Natural killer cell (primary cell): ENCODE data around the gene DENND1B. TPM values are rescaled to one million over a fixed set of nuclear protein-coding genes. Genes with fewer than 3 reads are reported as not detected.
A peak's percentile ranks its signal among the peaks of the same experiment; 100 is the strongest.

Experiments
- ATAC-seq, 3 donors: fragments of 150-1000 bp in 2 of 3; fragments of 200-7000 bp in 1 of 3; cut with Tn5 transposase; 1 replicate in 1 of 3; 2 replicates in 2 of 3; pipeline ENCODE4 v1.10.0; 2021; ENCODE audit warnings: mild to moderate bottlenecking in 2 of 3, moderate library complexity in 2 of 3
- DNase-seq, 2 donors: peaks; one replicate each; pipeline versions ENCODE4 v3.0.0 to v3.0.0-alpha.2; 2013 to 2021; ENCODE audit warnings: mixed read lengths in 1 of 2
- H3K27ac ChIP-seq: one replicate; pipeline ENCODE4 v1.5.1; 2013; ENCODE audit warnings: mild to moderate bottlenecking, low read length
- H3K27me3 ChIP-seq: one replicate; pipeline ENCODE4 v1.6.1; 2013; ENCODE audit warnings: low read length; ENCODE audit not compliant: control insufficient read depth, insufficient read depth
- H3K36me3 ChIP-seq: one replicate; pipeline ENCODE4 v1.6.1; 2013; ENCODE audit warnings: low read length; ENCODE audit not compliant: control insufficient read depth, insufficient read depth
- H3K4me1 ChIP-seq: one replicate; pipeline ENCODE4 v1.6.1; 2013; ENCODE audit warnings: low read length; ENCODE audit not compliant: control insufficient read depth, insufficient read depth
- H3K4me3 ChIP-seq: one replicate; pipeline ENCODE4 v1.5.1; 2013; ENCODE audit warnings: low read length
- H3K9me3 ChIP-seq: one replicate; pipeline ENCODE4 v1.6.1; 2013; ENCODE audit warnings: low read length; ENCODE audit not compliant: control insufficient read depth, insufficient read depth
- H3K27ac Mint-ChIP-seq, 2 donors: one replicate each; pipeline ENCODE4 v1.8.0; 2022; ENCODE audit warnings: mild to moderate bottlenecking in 2 of 2, mixed read lengths in 2 of 2, moderate library complexity in 1 of 2
- H3K27me3 Mint-ChIP-seq, 2 donors: one replicate each; pipeline ENCODE4 v1.8.0; 2022; ENCODE audit warnings: low read depth in 2 of 2, mixed read lengths in 2 of 2
- H3K36me3 Mint-ChIP-seq: one replicate; pipeline ENCODE4 v1.8.0; 2022; ENCODE audit warnings: mixed read lengths
- H3K4me1 Mint-ChIP-seq, 2 donors: one replicate each; pipeline ENCODE4 v1.8.0; 2022; ENCODE audit warnings: mixed read lengths in 2 of 2
- H3K4me3 Mint-ChIP-seq: one replicate; pipeline ENCODE4 v1.8.0; 2022; ENCODE audit warnings: mild to moderate bottlenecking, moderate library complexity, mixed read lengths
- H3K9me3 Mint-ChIP-seq, 2 donors: one replicate each; pipeline ENCODE4 v1.8.0; 2022; ENCODE audit warnings: mixed read lengths in 2 of 2
- WGBS: methylation state at CpG from one replicate; pipeline ENCODE4 v1.1.7; 2013; ENCODE audit warnings: missing lambda C conversion rate; ENCODE audit not compliant: insufficient coverage; 5-methylcytosine and 5-hydroxymethylcytosine counted together
- intact Hi-C: fragments of 100-400 bp; cut with micrococcal nuclease; formaldehyde crosslinking; loops from one replicate; pipeline ENCODE4 v1.14.2; 2022
- total RNA-seq, 4 donors: library from RNA; stranded (reverse); fragments of 120-200 nt in 1 of 4; gene quantifications; one replicate each; pipeline versions ENCODE4 v1.2.3 to v1.2.4, GENCODE V29; 2013 to 2022
- TF ChIP-seq, protein P1 (sequence below): fragments of 200-600 bp; IDR thresholded peaks from one replicate; pipeline ENCODE4 v1.8.0; 2022; ENCODE audit warnings: antibody characterized with exemption

The DENND1B gene
- total RNA-seq, 3 donors from 2014 or later (not counting 1 experiment from before 2014, with no cell fraction given) = 35.4 to 62.5 (median 37.5) TPM

GRCh38 chr1:197544553-197544952, 230.7 kb downstream of the DENND1B start:
- ATAC-seq (no peak), DNase-seq (no peak)
- H3K4me3 ChIP-seq = no peak overlapping the region
- WGBS = 86% methylated on average over 2 of the region's 2 CpGs
- no peak overlapping the region for H3K27ac Mint-ChIP-seq
- H3K4me1 ChIP-seq = no peaks in the 10 kb centered on the region
- no peaks in the 10 kb centered on the region for H3K36me3 Mint-ChIP-seq
- intact Hi-C loops = no loop called here
- no peak overlapping the region for H3K4me3 Mint-ChIP-seq
- H3K36me3 ChIP-seq = peaks cover 17% of the 10 kb centered on the region
- H3K4me1 Mint-ChIP-seq = no peaks in the 10 kb centered on the region
- H3K9me3 ChIP-seq = no peaks in the 10 kb centered on the region
- no peaks in the 10 kb centered on the region for H3K9me3 Mint-ChIP-seq
- H3K27me3 Mint-ChIP-seq = no peaks in the 10 kb centered on the region
- TF ChIP-seq, protein P1, sequence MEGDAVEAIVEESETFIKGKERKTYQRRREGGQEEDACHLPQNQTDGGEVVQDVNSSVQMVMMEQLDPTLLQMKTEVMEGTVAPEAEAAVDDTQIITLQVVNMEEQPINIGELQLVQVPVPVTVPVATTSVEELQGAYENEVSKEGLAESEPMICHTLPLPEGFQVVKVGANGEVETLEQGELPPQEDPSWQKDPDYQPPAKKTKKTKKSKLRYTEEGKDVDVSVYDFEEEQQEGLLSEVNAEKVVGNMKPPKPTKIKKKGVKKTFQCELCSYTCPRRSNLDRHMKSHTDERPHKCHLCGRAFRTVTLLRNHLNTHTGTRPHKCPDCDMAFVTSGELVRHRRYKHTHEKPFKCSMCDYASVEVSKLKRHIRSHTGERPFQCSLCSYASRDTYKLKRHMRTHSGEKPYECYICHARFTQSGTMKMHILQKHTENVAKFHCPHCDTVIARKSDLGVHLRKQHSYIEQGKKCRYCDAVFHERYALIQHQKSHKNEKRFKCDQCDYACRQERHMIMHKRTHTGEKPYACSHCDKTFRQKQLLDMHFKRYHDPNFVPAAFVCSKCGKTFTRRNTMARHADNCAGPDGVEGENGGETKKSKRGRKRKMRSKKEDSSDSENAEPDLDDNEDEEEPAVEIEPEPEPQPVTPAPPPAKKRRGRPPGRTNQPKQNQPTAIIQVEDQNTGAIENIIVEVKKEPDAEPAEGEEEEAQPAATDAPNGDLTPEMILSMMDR = no peak
- H3K27ac ChIP-seq = no peak overlapping the region
- H3K27me3 ChIP-seq = no peaks in the 10 kb centered on the region

DNA sequence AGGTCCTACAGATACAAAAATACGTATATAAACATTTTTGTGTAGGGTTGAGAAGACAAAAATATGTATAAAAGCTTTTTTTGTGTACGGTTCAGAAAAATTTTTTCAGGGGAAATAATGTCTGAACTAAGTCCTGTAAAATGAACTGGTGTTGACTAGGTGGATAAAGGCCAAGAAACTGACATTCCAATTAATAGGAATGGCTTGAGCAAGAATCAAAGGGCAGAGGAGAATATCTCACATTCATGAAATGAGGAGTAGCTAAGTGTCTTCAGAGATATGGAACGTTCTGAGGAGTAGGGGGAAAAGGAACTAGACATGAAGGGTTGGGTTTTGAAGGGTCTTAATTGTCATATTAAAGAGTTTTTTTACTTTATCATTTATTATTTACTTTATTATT, 231.2 kb downstream of the DENND1B start:
- no peak overlapping the region for H3K27ac Mint-ChIP-seq
- DNase-seq = no peak
- H3K4me3 Mint-ChIP-seq = no peak overlapping the region
- H3K36me3 Mint-ChIP-seq = no peaks in the 10 kb centered on the region
- TF ChIP-seq, protein P1 = no peak
- intact Hi-C loops = no loop called here
- no peak for ATAC-seq
- peaks cover 17% of the 10 kb centered on the region for H3K36me3 ChIP-seq
- no peak overlapping the region for H3K27ac ChIP-seq
- 97% methylated on average over 3 of the region's 3 CpGs for WGBS
- no peaks in the 10 kb centered on the region for H3K9me3 Mint-ChIP-seq
- H3K27me3 ChIP-seq = no peaks in the 10 kb centered on the region
- no peaks in the 10 kb centered on the region for H3K4me1 Mint-ChIP-seq
- H3K9me3 ChIP-seq = no peaks in the 10 kb centered on the region
- no peak overlapping the region for H3K4me3 ChIP-seq
- H3K27me3 Mint-ChIP-seq = no peaks in the 10 kb centered on the region
- no peaks in the 10 kb centered on the region for H3K4me1 ChIP-seq

DNA sequence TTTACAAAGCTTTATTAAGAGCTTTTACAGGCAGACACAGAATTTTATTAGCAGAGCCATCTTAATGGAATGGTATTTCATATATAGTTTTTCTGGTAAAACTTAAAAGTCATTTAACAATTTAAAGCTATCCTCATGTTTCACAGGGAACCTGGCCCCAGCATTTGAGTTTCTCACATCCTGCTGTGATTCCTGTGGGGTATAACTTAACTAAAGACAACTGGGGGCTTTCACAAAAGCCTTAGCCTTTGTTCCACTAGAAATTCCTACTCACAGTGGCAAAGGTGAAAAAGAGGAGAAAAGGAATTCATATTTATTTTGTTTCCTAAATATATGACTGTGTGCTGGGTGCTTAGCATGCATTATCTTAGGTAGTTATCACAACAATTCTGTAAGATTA, 233.9 kb downstream of the DENND1B start:
- H3K4me3 ChIP-seq = no peak overlapping the region
- H3K36me3 Mint-ChIP-seq = no peaks in the 10 kb centered on the region
- no peaks in the 10 kb centered on the region for H3K4me1 ChIP-seq
- no peak for DNase-seq
- H3K27ac ChIP-seq = no peak overlapping the region
- no peaks in the 10 kb centered on the region for H3K4me1 Mint-ChIP-seq
- TF ChIP-seq, protein P1 = no peak
- no peaks in the 10 kb centered on the region for H3K27me3 Mint-ChIP-seq
- no peaks in the 10 kb centered on the region for H3K9me3 ChIP-seq
- no peak overlapping the region for H3K27ac Mint-ChIP-seq
- H3K36me3 ChIP-seq = peaks cover 20% of the 10 kb centered on the region
- H3K27me3 ChIP-seq = no peaks in the 10 kb centered on the region
- H3K9me3 Mint-ChIP-seq = no peaks in the 10 kb centered on the region
- intact Hi-C loops = no loop called here
- no peak for ATAC-seq
- no peak overlapping the region for H3K4me3 Mint-ChIP-seq

DNA sequence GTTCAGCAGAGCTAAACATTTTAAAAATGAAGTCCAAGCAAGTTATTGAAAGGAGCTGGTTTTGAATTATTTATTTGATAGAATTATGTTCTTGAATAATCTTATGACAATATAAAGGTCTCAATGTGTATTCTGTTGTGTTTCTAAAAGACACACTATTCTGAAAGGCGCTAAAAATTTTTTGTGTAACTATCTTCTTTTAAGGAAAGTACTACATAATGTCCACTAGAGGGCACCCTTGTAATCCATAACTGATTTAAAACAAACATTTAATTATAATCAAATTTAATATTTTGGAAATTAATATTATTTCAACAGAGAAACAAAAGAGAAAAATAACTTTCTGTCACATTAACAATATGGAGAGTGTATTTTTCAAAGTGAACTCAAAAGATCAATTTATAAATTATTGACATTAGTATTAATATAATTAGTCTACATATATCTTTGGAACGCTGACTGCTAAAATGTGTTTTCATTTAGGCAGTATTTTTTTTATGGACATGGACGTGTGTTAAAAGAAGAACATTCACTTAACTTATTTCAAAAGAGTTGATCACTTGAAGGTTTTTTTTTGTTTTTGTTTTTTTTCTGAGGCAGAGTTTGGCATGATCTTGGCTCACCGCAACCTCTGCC, 248.4 kb downstream of the DENND1B start:
- H3K27me3 ChIP-seq = no peaks in the 10 kb centered on the region
- peak in 1 of 3 donors; percentile 55 for ATAC-seq
- H3K4me3 Mint-ChIP-seq = no peak overlapping the region
- H3K9me3 Mint-ChIP-seq = no peaks in the 10 kb centered on the region
- H3K4me3 ChIP-seq = no peak overlapping the region
- H3K36me3 ChIP-seq = no peaks in the 10 kb centered on the region
- DNase-seq = peak in 1 of 2 donors; percentile 64
- H3K36me3 Mint-ChIP-seq = no peaks in the 10 kb centered on the region
- H3K4me1 ChIP-seq = no peaks in the 10 kb centered on the region
- H3K27ac Mint-ChIP-seq = no peak overlapping the region
- 70% methylated on average over 2 of the region's 4 CpGs for WGBS
- TF ChIP-seq, protein P1 = peak; percentile 96
- no peaks in the 10 kb centered on the region for H3K9me3 ChIP-seq
- H3K27me3 Mint-ChIP-seq = no peaks in the 10 kb centered on the region
- no peak overlapping the region for H3K27ac ChIP-seq
- no peaks in the 10 kb centered on the region for H3K4me1 Mint-ChIP-seq
- intact Hi-C loops = loop anchor here (1.0 to 10.0 kb wide), 2 partner anchors 397 to 628 kb away; partner anchors contain the start of gene NEK7
